ENCODE data around the gene SMIM45.

- TF ChIP-seq CTCF (conservative IDR thresholded peaks at IDR 0.05; ENCODE audit: low read depth, low read length), result no peak
- no peak for TF ChIP-seq EZH2phosphoT487 (IDR thresholded peaks at IDR 0.05; ENCODE audit: borderline replicate concordance, low read length)
- TF ChIP-seq EZH2 (IDR thresholded peaks at IDR 0.05; ENCODE audit: low read length, unreplicated experiment), result no peak
Measured at GRCh38 chr22:41952713-41953112, 763 bp downstream of the SMIM45 start.

Measured in PC-3 (cell line).